GM21717 (cell line): ENCODE results near the gene MAD1L1.

ENCODE experiments used
- ATAC-seq: cut with Tn5 transposase; IDR thresholded peaks from one replicate; pipeline ENCODE4 v1.9.1; 2021; ENCODE audit warnings: mild to moderate bottlenecking, moderate library complexity; ENCODE audit not compliant: unreplicated experiment

Gene MAD1L1

DNA sequence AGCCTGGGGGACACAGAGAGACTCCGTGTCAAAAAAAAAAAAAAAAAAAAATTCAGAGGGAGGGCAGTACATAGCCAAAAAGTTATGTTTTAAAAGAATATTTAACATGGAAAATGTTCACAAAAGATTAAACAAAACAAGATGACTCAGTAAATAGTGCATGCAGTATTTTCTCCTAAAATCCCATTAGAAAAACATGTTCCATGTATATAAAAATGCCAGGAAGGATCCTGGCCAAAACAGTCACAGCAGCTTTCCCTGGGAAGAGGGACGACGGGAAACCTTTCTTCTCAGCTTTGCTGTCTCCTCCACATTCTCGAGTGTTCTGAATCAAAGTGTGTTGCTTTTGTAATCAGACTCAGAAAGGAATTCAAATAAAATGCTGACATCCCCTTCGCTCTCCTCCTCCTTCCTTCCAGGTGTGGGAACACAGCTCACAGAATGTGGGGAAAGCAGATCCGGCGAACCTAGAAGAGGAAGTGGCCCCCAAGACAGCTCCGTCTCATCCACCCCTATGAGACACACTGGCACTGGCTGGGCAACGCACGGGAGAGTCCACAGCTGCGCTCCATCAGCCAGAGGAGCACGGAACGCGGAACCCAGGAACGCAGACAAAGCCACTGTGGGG is 139.4 kb downstream of the MAD1L1 start:
- ATAC-seq, result no peak

DNA sequence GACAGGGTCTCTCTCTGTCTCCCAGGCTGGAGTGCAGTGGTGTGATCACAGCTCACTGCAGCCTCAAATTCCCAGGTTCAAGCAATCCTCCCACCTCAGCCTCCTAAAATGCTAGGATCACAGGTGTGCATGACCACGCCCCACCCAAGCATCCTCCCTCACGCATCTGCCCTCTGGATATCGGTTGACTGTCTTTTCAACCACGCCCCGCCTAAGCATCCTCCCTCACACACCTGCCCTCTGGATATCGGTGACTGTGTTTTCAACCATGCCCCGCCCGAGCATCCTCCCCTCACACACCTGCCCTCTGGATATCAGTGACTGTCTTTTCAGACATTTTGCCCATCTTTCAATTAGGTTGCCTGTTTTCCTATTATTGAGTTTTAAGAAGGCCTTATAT is 140.5 kb downstream of the MAD1L1 start:
- no peak for ATAC-seq

DNA sequence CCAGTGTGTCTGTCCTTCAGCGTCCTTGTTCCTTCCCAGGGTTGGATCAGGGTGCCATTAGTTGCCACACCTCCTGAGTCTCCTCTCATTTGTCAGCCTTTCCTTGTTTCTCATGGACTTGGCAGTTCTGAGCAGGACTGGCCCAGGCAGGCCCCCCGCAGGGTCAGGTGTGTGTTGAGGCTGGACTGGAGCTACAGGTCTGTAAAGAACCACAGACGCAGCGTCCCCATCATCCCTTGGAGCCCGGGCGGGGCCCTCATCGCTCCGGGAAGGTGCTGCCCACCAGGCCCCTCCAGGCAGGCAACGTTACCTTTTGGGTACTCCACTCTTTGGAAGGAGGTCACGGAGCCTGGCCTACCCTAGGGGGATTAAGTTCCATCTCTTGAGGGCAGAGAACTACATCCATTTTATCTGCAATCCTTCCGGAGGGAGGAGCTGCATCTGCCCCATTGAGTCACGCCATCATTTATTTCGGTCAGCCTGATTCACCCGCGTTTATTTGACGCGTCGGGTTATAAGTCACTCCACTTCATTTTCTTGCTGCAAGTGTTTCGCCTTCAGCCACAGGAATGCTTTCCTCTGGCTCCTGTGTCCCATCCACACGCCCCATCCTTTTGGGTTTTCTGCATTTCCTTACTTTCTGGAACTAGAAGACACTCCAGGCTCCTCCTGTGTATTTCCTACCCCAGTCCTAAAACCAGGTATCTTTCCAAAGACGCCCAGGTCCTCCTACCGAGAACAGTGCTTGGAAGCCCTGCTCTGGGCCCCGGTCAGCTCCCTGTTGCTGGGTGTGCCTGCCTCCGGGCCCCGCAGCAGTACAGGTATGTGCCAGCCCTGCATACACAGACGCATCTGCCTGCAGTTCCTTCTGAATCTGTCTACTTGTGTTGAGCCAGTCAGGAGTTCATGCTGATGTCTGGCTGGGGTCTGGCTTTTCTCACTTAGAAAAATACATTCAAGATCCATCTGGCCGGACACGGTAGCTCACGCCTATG is 141.9 kb downstream of the MAD1L1 start:
- no peak for ATAC-seq

DNA sequence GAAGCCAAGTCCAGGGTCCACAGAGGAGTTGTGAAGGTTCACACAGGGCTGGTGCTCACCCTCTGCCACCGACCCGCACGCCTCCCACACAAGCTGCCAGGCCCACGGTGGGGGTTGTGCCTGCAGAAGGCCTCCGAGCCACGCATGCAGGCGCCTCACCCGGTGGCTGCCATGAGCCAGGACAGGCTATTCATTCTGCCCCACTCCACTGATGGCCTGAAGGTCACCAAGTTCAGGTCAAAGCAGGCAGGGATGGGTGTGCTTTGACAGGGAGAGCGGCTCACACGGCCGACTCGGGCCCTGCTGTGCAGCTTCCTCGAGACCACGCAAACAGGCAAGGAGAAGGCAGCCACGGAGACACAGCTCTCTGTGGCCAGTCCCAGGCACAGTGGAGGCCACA is 143.9 kb downstream of the MAD1L1 start:
- no peak for ATAC-seq

DNA sequence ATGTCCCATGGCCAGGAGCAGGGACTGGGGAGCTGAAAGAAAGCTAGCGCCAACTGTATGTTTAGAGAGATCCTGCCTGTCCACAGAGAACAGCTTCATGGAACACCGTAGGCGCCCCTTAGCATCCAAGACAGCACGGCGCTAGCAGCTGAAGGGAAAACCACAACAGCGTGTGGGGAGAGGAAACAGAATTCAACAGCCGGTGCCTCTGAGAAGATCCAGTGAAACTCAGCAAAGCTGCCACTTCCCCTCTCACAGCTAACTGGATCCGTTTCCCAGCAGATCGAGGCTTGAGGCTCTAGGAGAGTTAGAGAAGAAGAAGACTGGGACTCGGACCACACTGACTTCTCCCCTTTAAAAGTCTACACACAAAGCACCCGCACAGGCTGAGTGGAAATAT is 145.0 kb downstream of the MAD1L1 start:
- ATAC-seq, result no peak

DNA sequence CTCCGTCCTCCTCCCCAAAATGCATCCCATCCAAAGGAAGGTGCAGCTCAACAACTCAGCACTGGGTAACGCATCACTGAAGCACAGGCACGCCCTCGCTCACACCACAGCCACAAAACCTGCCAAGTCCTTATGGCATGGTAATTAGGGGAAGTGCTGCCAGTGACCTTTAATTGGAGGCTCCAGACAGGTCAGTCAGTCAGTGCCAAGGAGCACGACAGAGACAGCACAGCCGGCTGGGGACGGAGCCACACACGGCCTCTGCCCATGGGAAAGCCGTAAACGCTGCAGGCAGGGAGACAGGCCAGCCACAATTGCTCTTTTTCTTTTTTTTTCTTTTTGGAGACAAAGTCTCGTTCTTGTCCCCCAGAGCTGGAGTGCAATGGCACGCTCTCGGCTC is 146.5 kb downstream of the MAD1L1 start:
- ATAC-seq, result no peak

DNA sequence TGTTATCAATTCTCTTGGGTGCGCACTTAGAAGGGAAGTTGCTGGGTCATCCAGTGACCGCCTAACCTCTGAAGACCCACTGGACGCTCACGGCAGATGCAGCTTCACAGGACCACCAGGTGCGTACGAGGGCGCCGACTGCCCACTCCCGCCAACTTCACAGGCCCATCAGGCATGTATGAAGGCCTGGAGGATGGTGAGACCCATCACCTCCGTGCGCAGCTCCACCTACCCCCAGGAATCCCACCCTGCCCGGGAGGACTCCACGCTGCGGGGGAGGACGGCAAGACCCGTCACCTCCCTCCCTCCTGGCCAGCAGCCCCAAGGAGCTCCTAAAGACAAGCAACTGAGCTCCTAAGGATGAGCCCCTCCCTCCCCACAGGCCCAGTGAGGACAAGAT is 146.9 kb downstream of the MAD1L1 start:
- ATAC-seq, result no peak

DNA sequence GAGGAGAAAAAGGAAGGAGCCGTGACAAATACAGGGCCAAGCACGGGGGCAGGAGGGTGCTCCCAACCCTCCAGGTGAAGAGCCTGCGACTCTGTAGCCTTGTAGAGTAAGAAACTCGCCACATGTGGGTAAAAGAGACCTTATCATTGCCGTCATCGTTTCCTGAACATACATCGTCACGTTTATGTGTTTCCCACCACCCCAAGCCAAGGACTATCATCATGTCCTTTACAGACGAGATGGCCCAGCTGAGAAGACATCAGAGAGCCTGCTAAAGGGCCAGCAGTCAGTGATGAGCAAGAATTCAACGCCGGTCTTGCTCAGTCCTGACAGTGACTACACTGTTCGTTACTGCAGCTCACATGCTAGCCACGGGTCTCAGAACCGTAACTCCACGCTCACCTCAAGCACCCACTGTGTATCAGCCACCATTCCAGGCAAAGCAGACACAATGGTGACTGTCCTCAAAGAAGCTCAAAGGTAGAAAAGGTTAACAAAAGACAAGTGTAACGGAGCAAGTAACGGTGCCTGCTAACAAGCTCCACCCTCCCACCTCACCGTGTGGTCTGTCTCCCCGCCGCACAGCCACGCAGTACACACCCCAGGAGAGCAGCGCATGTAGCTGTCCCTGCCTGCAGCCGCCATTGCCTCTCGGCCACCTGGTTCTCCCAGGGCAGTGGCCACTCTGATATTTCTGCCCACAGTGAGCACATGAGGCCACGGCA is 147.8 kb downstream of the MAD1L1 start:
- ATAC-seq, result no peak

DNA sequence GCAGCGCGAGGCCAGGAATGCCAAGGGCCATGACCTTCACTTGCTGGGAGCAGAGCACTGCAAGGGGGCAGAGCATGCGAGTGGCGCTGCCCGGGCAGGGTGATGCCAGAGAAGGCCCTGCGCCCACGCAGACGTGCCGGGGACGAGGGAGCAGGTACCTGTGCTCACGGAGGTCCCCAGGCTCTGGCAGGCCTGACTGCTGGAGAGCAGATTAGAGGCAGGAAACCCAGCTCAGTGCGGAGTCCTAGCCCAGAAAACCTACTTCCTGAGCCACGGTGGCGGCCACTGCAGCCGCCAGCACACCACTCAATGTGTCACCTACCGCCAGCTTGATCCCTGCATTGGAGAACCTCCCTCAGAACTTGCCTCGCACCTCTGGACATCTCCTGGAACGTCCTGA is 148.4 kb downstream of the MAD1L1 start:
- ATAC-seq, result no peak

DNA sequence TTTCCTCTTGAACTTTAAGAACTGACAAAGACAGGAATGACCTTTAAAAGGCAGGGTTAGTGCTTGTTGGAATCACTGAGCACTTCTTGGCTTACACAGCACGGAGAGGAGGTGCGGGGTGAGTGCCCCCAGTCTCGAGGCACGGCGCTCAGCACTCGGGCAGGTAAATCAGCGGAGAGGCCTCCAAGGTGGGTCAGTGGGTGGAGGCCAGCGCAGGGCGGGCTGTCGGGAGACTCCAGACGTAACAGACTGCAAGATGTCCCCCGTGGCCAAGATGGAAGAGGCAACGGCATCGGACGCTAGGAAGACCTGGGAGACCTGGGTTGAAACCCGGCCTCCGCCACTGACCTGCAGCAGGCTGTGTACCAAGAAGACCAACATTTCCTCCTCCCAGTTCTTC is 149.4 kb downstream of the MAD1L1 start:
- no peak for ATAC-seq

DNA sequence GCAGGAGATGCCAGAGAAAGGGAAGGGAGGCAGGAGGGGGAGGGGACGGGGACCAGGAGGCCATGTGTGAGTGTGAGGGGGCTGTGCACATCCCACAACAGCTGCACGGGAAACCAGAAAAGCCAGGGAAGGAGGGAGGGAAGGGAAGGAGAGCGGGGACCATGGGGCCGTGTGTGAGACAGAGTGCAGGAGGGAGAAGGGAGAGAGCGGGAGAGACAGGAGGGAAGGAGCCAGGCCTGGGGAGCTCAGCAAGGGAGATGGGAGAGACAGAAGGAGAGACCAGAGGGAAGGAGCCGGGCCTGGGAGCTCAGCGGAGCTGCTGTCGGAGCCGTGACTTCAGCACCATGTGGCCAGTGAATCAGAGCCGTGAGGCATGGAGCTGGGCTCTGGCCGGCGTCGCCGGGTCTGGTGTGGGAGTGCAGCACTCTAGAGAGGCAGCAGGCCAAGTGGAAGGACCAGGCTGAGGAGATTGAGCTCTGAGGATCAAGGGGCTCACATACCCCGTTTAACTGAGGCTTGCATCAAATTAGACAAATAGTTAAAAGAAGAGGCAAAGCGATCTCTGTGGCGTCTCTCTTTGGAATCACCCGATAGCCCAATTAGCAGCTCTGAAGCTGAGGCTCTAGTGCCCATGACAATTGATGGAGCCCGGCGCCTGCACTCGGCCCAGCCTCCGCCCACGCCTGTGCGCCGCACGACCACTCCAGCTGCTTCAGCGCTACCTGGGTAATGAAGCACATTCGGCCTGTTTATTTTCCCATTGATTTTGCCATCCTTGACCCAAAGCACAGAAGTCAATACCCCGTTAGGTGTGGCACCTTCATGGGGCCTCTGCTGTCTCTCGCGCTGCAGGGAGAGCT is 150.4 kb downstream of the MAD1L1 start:
- ATAC-seq, result no peak

DNA sequence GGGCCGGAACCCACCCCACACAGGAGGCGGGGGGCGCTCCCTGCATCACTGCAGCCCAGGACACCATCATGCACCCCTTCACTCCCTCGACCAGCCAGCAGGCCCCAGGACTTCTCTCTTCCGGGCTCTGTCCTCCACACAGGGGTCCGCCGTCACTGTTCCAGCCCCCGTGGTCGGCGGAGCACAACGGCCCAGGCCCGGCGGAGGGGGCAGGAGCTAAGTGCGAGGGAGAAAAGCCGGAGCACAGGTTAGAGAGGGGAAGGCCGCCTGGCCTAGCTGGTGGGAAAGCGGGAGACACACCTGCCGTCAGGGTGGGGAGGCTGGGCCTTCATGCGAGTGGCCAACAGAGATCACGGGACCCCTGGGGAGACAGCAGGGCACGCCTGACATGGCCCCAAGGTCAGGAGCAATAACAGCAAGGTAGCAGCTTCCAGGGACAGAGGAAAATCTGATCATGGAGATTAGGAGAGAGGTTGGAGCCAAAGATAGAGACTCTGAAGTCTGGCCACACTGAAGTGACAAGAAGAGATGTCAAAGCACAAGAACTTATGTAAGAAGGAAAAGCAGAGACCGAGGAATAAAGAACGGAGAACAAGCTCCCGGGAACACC is 151.1 kb downstream of the MAD1L1 start:
- ATAC-seq, result no peak

DNA sequence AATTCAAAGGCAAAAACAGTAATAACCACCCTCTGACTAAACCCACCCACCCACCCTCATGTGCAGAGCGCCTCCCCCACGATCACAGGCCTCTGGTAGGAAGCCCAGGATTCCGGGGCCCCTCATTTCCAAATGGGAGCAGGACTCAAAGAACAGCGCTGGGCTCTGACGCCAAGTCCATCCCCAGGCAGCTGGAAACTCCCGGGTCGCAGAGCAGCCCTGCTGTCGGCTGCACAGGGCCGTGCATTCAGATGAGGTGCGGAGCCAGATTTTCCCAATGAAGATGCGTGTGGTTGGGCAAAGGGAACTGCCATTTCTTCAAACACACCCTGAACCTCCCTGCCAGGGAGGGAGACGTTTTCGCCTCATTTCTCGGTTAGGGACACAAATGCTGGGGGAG is 152.3 kb downstream of the MAD1L1 start:
- ATAC-seq, result no peak

DNA sequence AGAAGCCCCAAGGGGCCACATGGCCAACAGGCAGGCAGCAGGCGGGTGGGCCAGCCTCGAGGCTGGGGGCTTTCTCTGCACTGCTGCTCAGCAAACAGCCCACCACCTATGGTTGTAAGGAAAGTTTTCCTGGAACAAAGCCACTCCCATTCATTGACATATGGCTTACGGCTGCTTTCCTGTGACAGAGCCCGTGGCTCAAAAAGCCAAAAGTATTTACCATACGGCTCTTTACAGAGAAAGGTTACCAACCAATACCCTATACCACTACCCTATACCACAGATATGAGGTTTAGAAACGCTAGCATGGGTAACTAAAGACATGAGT is 152.7 kb downstream of the MAD1L1 start:
- no peak for ATAC-seq

DNA sequence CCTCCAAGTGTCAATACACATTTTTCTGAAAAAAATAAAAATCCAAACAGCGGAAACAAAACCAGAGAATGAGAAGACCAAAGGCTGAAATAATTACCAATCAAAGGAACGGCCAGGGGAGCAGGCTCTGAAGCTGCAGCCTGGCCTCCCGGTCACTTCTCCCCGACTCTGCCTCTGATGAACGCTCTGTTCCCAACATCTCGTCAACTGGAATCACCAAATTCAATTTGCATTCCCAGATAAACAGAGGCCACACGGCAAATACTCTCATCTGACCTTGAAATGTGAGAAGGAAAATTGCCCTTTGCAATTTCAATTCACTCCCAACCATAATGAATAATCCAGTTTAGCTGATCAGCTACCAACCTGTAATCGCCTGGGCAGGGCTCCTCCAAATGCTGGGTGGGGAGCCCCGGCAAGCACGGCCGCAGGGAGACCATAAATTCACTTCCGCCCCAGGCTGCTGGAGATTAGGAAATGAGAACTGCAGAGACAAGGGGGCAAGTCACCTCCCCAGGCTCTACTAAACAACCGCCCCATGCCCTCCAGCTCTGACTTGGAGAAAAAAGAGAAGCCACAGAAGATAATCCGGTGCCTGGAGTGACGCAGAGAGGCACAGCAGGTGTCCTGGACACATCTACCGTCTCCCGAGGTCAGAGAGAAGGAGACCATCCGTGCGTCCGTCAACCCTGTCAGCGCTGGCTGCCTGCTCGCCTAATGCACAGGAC is 153.2 kb downstream of the MAD1L1 start:
- no peak for ATAC-seq

DNA sequence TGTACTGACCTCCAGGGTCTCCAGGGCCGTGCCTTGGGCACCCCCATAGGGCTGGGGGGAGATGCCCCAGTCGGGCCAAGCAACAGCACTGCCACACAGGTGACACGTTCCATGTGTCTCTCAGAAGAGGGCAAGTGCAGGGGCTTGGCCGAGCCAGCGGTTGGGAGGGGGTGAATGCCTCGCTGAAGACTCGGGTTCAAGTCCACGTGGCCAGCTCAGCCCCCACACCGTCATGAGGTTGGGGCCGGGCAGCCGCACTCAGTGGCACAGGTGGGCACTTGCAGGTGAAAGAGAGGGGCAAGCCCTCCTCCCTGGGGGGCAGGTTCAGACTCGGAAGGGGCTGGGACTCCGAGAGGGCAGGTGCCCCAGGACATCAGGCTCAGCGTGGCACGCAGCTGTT is 153.8 kb downstream of the MAD1L1 start:
- no peak for ATAC-seq

DNA sequence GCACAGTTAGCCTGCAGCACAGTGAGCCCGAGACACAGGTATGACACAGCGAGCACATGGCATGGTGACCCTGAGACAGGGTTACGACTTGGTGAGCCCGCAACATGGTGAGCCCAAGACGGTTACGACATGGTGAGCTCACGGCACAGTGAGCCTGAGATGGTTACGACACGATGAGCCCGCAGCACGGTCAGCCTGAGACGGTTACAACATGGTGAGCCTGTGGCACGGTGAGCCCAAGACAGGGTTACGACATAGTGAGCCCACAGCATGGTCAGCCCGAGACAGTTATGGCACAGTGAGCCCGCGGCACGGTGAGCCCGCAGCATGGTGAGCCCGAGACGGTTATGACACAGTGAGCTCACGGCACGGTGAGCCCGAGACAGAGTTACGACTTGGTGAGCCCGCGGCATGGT is 156.1 kb downstream of the MAD1L1 start:
- ATAC-seq, result no peak

DNA sequence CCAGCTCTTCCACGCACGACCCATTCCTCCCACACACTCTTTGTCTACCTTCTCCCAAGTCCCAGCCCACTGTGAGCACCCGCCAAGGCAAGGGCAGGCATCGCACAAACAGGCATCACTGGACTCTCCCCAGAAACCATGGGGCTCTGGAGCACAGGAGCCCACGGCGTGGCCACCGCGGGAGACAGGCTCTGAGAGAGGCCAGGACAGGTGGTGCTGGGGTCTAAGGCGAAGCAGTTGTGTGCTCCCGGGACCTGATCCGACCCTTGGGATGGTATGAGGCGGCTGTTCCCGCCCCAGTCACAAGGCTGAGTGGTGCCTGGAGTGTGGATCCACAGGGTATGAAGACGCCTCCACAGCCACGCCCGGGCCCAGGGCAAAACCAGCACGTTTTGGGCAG is 156.9 kb downstream of the MAD1L1 start:
- no peak for ATAC-seq

DNA sequence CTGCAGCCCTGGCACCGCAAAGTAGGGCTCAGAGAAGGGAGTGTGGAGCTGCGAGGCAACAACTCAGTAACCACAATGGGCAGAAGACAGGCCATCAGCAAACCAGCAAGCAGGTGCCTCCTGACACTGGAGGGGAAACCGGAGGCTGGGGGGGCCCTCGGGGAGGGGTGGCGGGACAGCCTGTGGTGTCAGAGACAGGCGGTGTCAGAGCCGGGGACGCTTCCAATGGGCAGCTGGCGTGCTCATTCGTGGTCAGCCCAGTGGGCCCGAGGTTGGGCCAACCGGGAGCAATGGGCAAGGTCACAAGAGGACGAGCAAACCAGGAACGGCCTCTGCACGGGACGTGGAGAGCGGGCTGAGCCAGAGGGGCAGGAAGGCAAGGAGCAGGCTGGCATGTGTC is 158.1 kb downstream of the MAD1L1 start:
- no peak for ATAC-seq

DNA sequence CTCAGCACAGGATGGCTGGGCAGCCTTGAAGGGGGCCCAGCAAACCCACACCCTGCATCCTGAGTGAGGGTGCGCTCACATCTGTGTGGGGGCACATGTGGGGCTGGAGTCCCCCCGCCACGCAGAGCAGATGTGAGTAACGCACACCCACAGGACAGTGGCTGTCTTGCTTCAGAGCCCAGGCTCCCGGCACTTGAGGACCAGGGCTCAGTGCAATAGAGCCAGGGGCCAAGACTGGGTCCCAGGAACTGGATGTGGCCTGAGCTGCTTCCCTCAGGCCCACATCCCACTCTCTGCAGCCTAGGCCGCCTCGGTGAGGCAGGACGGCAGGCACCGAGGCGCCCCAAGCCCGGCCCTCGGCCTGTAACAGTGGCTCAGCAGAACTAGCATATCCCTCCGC is 159.9 kb downstream of the MAD1L1 start:
- no peak for ATAC-seq
